DND-41 (cell line): ENCODE results near the gene CD200R1L.

ENCODE experiments used
- ATAC-seq: fragments of 200-7000 bp; cut with Tn5 transposase; 3 replicates; pipeline ENCODE4 v1.9.1; 2021; ENCODE audit warnings: low read depth; ENCODE audit not compliant: insufficient read depth
- DNase-seq: peaks from one replicate; pipeline ENCODE4 v3.0.0-alpha.2; 2020
- H2AFZ ChIP-seq: 2 replicates; pipeline ENCODE4 v1.6.0; 2012; ENCODE audit warnings: low read depth, low read length
- H3K27ac ChIP-seq: 2 replicates; pipeline ENCODE4 v1.5.1; 2012; ENCODE audit warnings: low read length, inconsistent platforms
- H3K27me3 ChIP-seq: fragments of 200-600 bp; sonication (generic); 2 replicates; pipeline ENCODE4 v1.6.0; 2012; ENCODE audit warnings: low read length, mild to moderate bottlenecking, inconsistent platforms; ENCODE audit not compliant: insufficient read depth, poor library complexity
- H3K36me3 ChIP-seq: 2 replicates; pipeline ENCODE4 v1.5.1; 2012; ENCODE audit warnings: low read length, inconsistent platforms; ENCODE audit not compliant: insufficient read depth
- H3K4me1 ChIP-seq: 2 replicates; pipeline ENCODE4 v1.5.1; 2012; ENCODE audit warnings: mild to moderate bottlenecking, low read length; ENCODE audit not compliant: insufficient read depth
- H3K4me2 ChIP-seq: 2 replicates; pipeline ENCODE4 v1.6.0; 2012; ENCODE audit warnings: mild to moderate bottlenecking, moderate library complexity, low read length, inconsistent platforms; ENCODE audit not compliant: insufficient read depth
- H3K4me3 ChIP-seq, 2 experiments: fragments of 200-600 bp in 1 of 2; shearing (Covaris generic) in 1 of 2; 2 replicates each; pipeline ENCODE4 v1.5.1; 2012 to 2016; ENCODE audit warnings: inconsistent platforms in 2 of 2, low read length in 2 of 2, mild to moderate bottlenecking in 2 of 2, low read depth in 1 of 2, moderate library complexity in 1 of 2
- H3K79me2 ChIP-seq: 2 replicates; pipeline ENCODE4 v1.6.0; 2012; ENCODE audit warnings: low read length, inconsistent platforms; ENCODE audit not compliant: insufficient read depth
- H3K9ac ChIP-seq: 2 replicates; pipeline ENCODE4 v1.6.0; 2012; ENCODE audit warnings: low read depth, mild to moderate bottlenecking, inconsistent platforms, low read length, moderate library complexity
- H3K9me3 ChIP-seq: 2 replicates; pipeline ENCODE4 v1.5.1; 2012; ENCODE audit warnings: low read length, moderate library complexity, mild to moderate bottlenecking, inconsistent platforms; ENCODE audit not compliant: insufficient read depth, severe bottlenecking
- H4K20me1 ChIP-seq: 2 replicates; pipeline ENCODE4 v1.6.0; 2012; ENCODE audit warnings: low read length; ENCODE audit not compliant: insufficient read depth
- CTCF ChIP-seq: IDR thresholded peaks from 2 replicates; pipeline ENCODE4 v1.5.1; 2012; ENCODE audit warnings: borderline replicate concordance, low read length, moderate library complexity, mild to moderate bottlenecking; ENCODE audit not compliant: poor library complexity, severe bottlenecking; ENCODE audit errors: extremely low read depth
- EZH2 ChIP-seq: IDR thresholded peaks from 3 replicates; pipeline ENCODE4 v1.6.1; 2012; ENCODE audit warnings: borderline replicate concordance, low read depth, mild to moderate bottlenecking, moderate library complexity, low read length, inconsistent platforms; ENCODE audit not compliant: severe bottlenecking

The CD200R1L gene

GRCh38 chr3:112767177-112767576, 79.5 kb downstream of the CD200R1L start:
- no peak overlapping the region for H3K4me3 ChIP-seq
- no peak overlapping the region for H3K27ac ChIP-seq
- TF ChIP-seq CTCF, result no peak
- no peak for TF ChIP-seq EZH2
- H3K4me2 ChIP-seq, result no peak overlapping the region
- no peak overlapping the region for H3K9ac ChIP-seq
- H3K9me3 ChIP-seq, result no peaks in the 10 kb centered on the region
- no peaks in the 10 kb centered on the region for H3K79me2 ChIP-seq
- no peak overlapping the region for H2AFZ ChIP-seq
- no peaks in the 10 kb centered on the region for H3K36me3 ChIP-seq
- no peaks in the 10 kb centered on the region for H3K27me3 ChIP-seq
- no peak for ATAC-seq
- no peaks in the 10 kb centered on the region for H3K4me1 ChIP-seq
- no peaks in the 10 kb centered on the region for H4K20me1 ChIP-seq
- no peak for DNase-seq
